ENCODE measurements around the gene GPAM. TPM values are rescaled to one million over a fixed set of nuclear protein-coding genes. Genes with fewer than 3 reads are reported as not detected.

The GPAM gene
- total RNA-seq, 1 donor from 2014 or later, result 22.2 TPM

DNA sequence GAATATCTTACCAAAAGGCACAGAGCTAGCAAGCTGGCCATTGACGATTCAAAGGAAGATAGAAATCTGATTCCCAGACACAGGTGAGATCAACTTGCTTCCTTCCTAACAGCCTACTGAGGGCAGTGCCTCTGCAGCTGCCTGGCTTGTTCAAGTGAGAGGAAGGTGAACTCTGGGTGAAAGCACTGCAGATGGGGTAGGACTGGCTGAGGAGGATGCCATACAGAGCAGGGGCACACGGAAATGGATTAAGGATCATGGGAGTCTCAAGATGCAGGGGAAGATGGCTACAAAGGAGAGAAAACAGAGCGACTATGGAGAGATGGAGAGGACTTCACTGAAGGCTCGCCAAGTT lies 34.4 kb upstream of the GPAM start:
- DNase-seq, result no peak
- TF ChIP-seq, protein P1, sequence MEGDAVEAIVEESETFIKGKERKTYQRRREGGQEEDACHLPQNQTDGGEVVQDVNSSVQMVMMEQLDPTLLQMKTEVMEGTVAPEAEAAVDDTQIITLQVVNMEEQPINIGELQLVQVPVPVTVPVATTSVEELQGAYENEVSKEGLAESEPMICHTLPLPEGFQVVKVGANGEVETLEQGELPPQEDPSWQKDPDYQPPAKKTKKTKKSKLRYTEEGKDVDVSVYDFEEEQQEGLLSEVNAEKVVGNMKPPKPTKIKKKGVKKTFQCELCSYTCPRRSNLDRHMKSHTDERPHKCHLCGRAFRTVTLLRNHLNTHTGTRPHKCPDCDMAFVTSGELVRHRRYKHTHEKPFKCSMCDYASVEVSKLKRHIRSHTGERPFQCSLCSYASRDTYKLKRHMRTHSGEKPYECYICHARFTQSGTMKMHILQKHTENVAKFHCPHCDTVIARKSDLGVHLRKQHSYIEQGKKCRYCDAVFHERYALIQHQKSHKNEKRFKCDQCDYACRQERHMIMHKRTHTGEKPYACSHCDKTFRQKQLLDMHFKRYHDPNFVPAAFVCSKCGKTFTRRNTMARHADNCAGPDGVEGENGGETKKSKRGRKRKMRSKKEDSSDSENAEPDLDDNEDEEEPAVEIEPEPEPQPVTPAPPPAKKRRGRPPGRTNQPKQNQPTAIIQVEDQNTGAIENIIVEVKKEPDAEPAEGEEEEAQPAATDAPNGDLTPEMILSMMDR (IDR thresholded peaks at IDR 0.05; ENCODE audit: borderline replicate concordance), result no peak
- no peak overlapping the region for H3K4me3 ChIP-seq
- H3K36me3 ChIP-seq, result no peaks in the 10 kb centered on the region
- intact Hi-C loops (cut with micrococcal nuclease), result no loop called here
- H3K9me3 ChIP-seq (replicated peaks), result peaks cover 17% of the 10 kb centered on the region
- H3K4me1 ChIP-seq, result no peaks in the 10 kb centered on the region
- H3K27ac ChIP-seq (replicated peaks), result no peak overlapping the region
- H3K27me3 ChIP-seq (ENCODE audit: low read depth), result peaks cover 9% of the 10 kb centered on the region

DNA sequence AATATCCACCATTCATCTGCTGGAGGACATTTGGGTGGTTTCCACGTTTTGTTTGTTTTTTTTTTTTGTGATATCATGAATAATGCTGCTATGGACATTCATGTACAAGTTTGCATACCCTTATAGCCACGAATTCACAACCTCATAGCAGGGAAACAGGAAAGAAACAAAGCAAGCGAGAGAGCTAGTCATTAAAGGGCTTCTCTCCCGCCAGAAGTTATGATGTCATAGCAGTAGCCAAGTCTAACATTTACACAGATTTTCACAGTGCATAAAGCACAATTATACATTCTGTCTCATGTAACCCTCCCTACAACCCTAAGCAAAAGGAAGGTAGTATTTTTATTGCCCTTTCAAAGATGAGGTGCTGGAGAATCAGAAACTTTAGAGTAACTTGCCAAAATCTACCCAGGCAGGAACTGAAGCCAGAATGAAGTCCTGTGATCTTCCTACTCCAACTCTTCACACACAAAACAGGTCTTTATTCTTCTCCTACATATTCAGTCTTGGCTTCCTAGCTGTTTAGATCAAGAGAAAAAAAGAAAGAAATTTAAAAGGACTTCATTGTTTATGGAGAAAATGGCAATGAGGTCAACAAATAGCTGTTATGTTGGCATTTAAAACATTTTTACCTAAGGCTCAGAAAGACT lies 33.9 kb upstream of the GPAM start:
- no peak overlapping the region for H3K27ac ChIP-seq (replicated peaks)
- no peak for DNase-seq
- intact Hi-C loops (cut with micrococcal nuclease), result no loop called here
- no peak overlapping the region for H3K4me3 ChIP-seq
- no peaks in the 10 kb centered on the region for H3K4me1 ChIP-seq
- H3K27me3 ChIP-seq (ENCODE audit: low read depth), result peaks cover 12% of the 10 kb centered on the region
- H3K9me3 ChIP-seq (replicated peaks), result peaks cover 17% of the 10 kb centered on the region
- H3K36me3 ChIP-seq, result no peaks in the 10 kb centered on the region
- TF ChIP-seq, protein P1 (IDR thresholded peaks at IDR 0.05; ENCODE audit: borderline replicate concordance), result no peak

DNA sequence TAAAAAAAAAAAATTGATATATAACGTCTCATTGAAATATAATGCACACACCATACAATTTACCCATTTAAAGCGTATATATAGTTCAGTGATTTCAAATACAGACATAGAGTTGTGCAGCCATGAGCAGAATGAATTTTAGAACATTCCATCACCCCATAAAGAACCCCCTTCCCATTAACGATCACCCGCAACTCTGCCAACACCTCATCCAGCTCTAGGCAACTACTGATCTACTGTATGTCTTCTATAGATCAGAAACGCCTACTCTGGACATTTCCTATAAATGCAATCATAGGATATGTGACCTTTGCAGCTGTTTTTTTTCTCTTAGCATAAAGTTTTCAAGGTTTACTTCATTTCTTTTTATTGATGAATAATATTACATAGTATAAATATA lies 33.4 kb upstream of the GPAM start:
- intact Hi-C loops (cut with micrococcal nuclease), result no loop called here
- Histone ChIP-seq H3K4me1 (no peaks in the 10 kb centered on the region), H3K27me3 (ENCODE audit: low read depth) (peaks cover 18% of the 10 kb centered on the region), H3K27ac (replicated peaks) (no peak overlapping the region), H3K9me3 (replicated peaks) (peaks cover 17% of the 10 kb centered on the region), H3K4me3 (no peak overlapping the region), H3K36me3 (no peaks in the 10 kb centered on the region)
- no peak for DNase-seq
- TF ChIP-seq, protein P1 (IDR thresholded peaks at IDR 0.05; ENCODE audit: borderline replicate concordance), result no peak

DNA sequence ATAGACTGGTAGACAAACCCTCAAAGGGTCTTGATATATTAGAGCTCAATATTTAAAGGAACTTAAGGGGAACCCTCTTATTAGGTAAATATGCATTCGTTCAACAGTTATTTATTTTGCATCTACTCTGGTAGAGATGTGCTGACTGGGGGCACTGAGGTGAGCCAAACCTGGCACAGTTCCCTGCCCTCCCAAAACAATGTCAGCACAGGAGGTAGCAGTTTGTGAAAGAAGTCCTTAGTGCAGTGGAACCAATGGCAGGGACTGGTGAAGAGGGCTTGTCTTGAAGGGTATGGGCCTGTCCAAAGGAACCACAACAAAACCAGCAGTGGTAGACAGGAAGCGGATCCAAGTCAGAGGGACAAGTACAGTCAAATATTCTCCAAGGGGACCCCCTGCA lies 32.6 kb upstream of the GPAM start:
- Histone ChIP-seq H3K9me3 (replicated peaks) (peaks cover 17% of the 10 kb centered on the region), H3K4me3 (no peak overlapping the region), H3K4me1 (no peaks in the 10 kb centered on the region), H3K27ac (replicated peaks) (no peak overlapping the region), H3K36me3 (no peaks in the 10 kb centered on the region), H3K27me3 (ENCODE audit: low read depth) (peaks cover 21% of the 10 kb centered on the region)
- intact Hi-C loops (cut with micrococcal nuclease), result no loop called here
- TF ChIP-seq, protein P1 (IDR thresholded peaks at IDR 0.05; ENCODE audit: borderline replicate concordance), result no peak
- no peak for DNase-seq

DNA sequence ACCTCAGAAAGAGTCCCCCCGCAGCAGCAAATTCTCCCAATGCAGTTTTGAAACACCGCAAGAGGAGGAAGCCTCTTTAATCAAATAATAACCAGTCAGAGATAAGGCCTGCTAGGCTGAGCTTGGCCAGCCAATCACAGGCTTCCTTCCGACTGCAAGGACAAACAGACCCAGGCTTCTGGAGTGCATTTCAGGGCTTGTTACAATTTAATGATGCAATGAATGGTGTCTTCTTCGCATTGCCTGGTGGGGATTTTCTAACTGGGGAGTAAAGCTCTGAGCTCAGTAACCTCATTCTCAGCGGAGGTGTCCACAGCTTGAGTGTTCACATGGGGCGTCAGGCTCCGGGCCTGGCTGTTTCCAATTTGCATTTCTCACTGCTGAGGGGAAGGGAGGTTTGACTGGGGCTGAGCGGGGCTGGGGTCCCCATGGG lies 31.8 kb upstream of the GPAM start:
- no peak overlapping the region for H3K4me3 ChIP-seq
- peaks cover 10% of the 10 kb centered on the region for H3K9me3 ChIP-seq (replicated peaks)
- no peak overlapping the region for H3K27ac ChIP-seq (replicated peaks)
- no peak for DNase-seq
- peaks cover 21% of the 10 kb centered on the region for H3K27me3 ChIP-seq (ENCODE audit: low read depth)
- TF ChIP-seq, protein P1 (IDR thresholded peaks at IDR 0.05; ENCODE audit: borderline replicate concordance), result no peak
- intact Hi-C loops (cut with micrococcal nuclease), result no loop called here
- no peaks in the 10 kb centered on the region for H3K36me3 ChIP-seq
- H3K4me1 ChIP-seq, result no peaks in the 10 kb centered on the region
